Activated CD4-positive, alpha-beta T cell treated with anti-CD3 and anti-CD28 coated beads, Interleukin-2, amount 50 U/mL, for 24 hours (primary cell): ENCODE results near the gene SEMA4D.

Experiments used
- DNase-seq, 2 donors: peaks; one replicate each; pipeline ENCODE4 v3.0.0-alpha.2; 2020; ENCODE audit warnings: low read depth in 1 of 2, low spot score in 1 of 2

SEMA4D gene

GRCh38 chr9:89432986-89433530 is 64.9 kb downstream of the SEMA4D start:
- no peak for DNase-seq

- no peak for DNase-seq
Measured at GRCh38 chr9:89431930-89432725, 65.8 kb downstream of the SEMA4D start.

GRCh38 chr9:89430995-89431394 is 66.9 kb downstream of the SEMA4D start:
- DNase-seq = no peak

- no peak for DNase-seq
Measured at GRCh38 chr9:89428901-89429890, 68.7 kb downstream of the SEMA4D start.

- DNase-seq = no peak
Measured at GRCh38 chr9:89428222-89428761, 69.6 kb downstream of the SEMA4D start.

- DNase-seq = peak; percentile 59 to 85
Measured at GRCh38 chr9:89427621-89428221, 70.2 kb downstream of the SEMA4D start.

- no peak for DNase-seq
Measured at GRCh38 chr9:89426384-89426961, 71.4 kb downstream of the SEMA4D start.

GRCh38 chr9:89425921-89426383 is 72.0 kb downstream of the SEMA4D start:
- DNase-seq = no peak

- no peak for DNase-seq
Measured at GRCh38 chr9:89425024-89425805, 72.7 kb downstream of the SEMA4D start.

- DNase-seq = peak in 1 of 2 donors; percentile 74
Measured at GRCh38 chr9:89422151-89422975, 75.5 kb downstream of the SEMA4D start.

GRCh38 chr9:89421595-89421994 is 76.3 kb downstream of the SEMA4D start:
- no peak for DNase-seq

GRCh38 chr9:89420397-89421178 is 77.3 kb downstream of the SEMA4D start:
- no peak for DNase-seq

GRCh38 chr9:89419978-89420394 is 77.9 kb downstream of the SEMA4D start:
- DNase-seq = no peak

- DNase-seq = peak in 1 of 2 donors; percentile 63
Measured at GRCh38 chr9:89418882-89419640, 78.9 kb downstream of the SEMA4D start.

- DNase-seq = no peak
Measured at GRCh38 chr9:89418474-89418845, 79.5 kb downstream of the SEMA4D start.

GRCh38 chr9:89417832-89418473 is 80.0 kb downstream of the SEMA4D start:
- no peak for DNase-seq
